RPMI7951 (cell line): Measurements from ENCODE around the gene CFAP45. TPM values are rescaled to one million over a fixed set of nuclear protein-coding genes. Genes with fewer than 3 reads are reported as not detected.

Experiments
- DNase-seq: peaks from one replicate; pipeline ENCODE4 v3.0.0-alpha.2; 2012; ENCODE audit warnings: low read depth
- total RNA-seq: library from RNA; depleted of rRNA; stranded (reverse); fragments of >200 nt; shearing (Covaris generic); gene quantifications from 2 replicates; pipeline ENCODE4 v1.2.3, GENCODE V29; 2014

The CFAP45 gene
- total RNA-seq, 1 experiment from 2014 or later, result 2.2 TPM

- peak; percentile 74 for DNase-seq
Measured at GRCh38 chr1:159854116-159854692, 45.8 kb downstream of the CFAP45 start.

GRCh38 chr1:159853417-159854115 is 46.4 kb downstream of the CFAP45 start:
- peak; percentile 28 for DNase-seq

- no peak for DNase-seq
Measured at GRCh38 chr1:159851407-159851806, 48.6 kb downstream of the CFAP45 start.

- DNase-seq, result peak; percentile 65
Measured at GRCh38 chr1:159849626-159850366, 50.2 kb downstream of the CFAP45 start.

GRCh38 chr1:159848326-159848725 is 51.6 kb downstream of the CFAP45 start:
- no peak for DNase-seq

- DNase-seq, result no peak
Measured at GRCh38 chr1:159847231-159847630, 52.7 kb downstream of the CFAP45 start.

GRCh38 chr1:159845751-159846629 is 54.0 kb downstream of the CFAP45 start:
- DNase-seq, result no peak

GRCh38 chr1:159843459-159843858 is 56.5 kb downstream of the CFAP45 start:
- DNase-seq, result peak; percentile 52

GRCh38 chr1:159841749-159842148 is 58.2 kb downstream of the CFAP45 start:
- DNase-seq, result no peak

GRCh38 chr1:159839116-159839849 is 60.7 kb downstream of the CFAP45 start:
- no peak for DNase-seq

GRCh38 chr1:159838715-159839114 is 61.2 kb downstream of the CFAP45 start:
- no peak for DNase-seq

GRCh38 chr1:159835862-159836525 is 64.0 kb downstream of the CFAP45 start:
- no peak for DNase-seq

- no peak for DNase-seq
Measured at GRCh38 chr1:159835356-159835755, 64.6 kb downstream of the CFAP45 start.

GRCh38 chr1:159832309-159832708 is 67.7 kb downstream of the CFAP45 start:
- DNase-seq, result no peak

- DNase-seq, result no peak
Measured at GRCh38 chr1:159831412-159832141, 68.4 kb downstream of the CFAP45 start.

- DNase-seq, result no peak
Measured at GRCh38 chr1:159830722-159831121, 69.2 kb downstream of the CFAP45 start.

- DNase-seq, result peak; percentile 61
Measured at GRCh38 chr1:159829822-159830465, 70.0 kb downstream of the CFAP45 start.

GRCh38 chr1:159829273-159829634 is 70.7 kb downstream of the CFAP45 start:
- DNase-seq, result no peak

GRCh38 chr1:159828581-159829272 is 71.2 kb downstream of the CFAP45 start:
- DNase-seq, result no peak
